ENCODE measurements around the gene LRPAP1.

DNA sequence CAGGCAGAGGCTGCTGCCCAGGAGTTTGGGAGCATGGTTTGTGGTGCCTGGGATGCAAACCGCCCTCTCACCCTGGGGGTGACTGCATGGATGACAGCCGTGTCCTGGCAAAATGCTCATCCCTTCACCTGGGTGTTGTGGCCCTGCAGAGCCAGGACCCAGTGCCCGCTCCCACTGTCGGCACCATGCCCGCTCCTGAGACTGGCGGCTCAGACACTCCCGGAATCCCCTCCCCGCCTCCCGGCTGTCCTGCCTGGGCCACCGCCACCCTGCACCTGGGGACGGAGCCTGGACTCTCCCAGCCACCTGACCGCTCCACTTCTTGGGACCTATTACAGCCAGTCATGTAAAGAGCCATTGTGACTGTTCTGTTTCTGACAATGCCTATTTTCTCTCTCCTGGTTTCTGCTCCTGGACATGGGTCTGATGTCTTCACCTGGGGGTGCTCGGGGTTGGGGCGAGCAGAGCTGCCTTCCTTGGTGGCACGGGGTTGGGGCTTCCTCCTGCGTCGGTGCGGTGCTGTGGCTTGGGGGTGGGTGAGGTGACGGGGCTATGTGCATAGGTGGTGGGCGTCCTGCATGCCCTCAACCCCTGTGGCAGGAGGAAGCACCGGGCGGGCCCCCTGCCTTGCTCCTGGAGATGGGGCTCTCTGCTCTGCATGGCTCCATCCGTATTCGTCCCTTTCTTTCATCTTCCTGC lies 30.9 kb downstream of the LRPAP1 start:
- TF ChIP-seq, protein P1, sequence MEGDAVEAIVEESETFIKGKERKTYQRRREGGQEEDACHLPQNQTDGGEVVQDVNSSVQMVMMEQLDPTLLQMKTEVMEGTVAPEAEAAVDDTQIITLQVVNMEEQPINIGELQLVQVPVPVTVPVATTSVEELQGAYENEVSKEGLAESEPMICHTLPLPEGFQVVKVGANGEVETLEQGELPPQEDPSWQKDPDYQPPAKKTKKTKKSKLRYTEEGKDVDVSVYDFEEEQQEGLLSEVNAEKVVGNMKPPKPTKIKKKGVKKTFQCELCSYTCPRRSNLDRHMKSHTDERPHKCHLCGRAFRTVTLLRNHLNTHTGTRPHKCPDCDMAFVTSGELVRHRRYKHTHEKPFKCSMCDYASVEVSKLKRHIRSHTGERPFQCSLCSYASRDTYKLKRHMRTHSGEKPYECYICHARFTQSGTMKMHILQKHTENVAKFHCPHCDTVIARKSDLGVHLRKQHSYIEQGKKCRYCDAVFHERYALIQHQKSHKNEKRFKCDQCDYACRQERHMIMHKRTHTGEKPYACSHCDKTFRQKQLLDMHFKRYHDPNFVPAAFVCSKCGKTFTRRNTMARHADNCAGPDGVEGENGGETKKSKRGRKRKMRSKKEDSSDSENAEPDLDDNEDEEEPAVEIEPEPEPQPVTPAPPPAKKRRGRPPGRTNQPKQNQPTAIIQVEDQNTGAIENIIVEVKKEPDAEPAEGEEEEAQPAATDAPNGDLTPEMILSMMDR (IDR thresholded peaks at IDR 0.05), result no peak
- TF ChIP-seq RFX5 (IDR thresholded peaks at IDR 0.05; ENCODE audit: low read length), result no peak
- no peak for TF ChIP-seq YY1 (IDR thresholded peaks at IDR 0.05; ENCODE audit: low read depth)
- no peak for TF ChIP-seq SMC3 (IDR thresholded peaks at IDR 0.05; ENCODE audit: low read depth, low read length)
- no peak for TF ChIP-seq EP300 (IDR thresholded peaks at IDR 0.05; ENCODE audit: borderline replicate concordance in 1 of 2, low read depth in 1 of 2, low read length in 1 of 2)
- no peak for TF ChIP-seq POLR2AphosphoS5 (IDR thresholded peaks at IDR 0.05; ENCODE audit: low read depth, low read length)
- TF ChIP-seq NRF1 (IDR thresholded peaks at IDR 0.05; ENCODE audit: low read depth, low read length), result no peak
- no peak for TF ChIP-seq TAF1 (IDR thresholded peaks at IDR 0.05; ENCODE audit: borderline replicate concordance, low read depth, low read length)
- TF ChIP-seq JUND (IDR thresholded peaks at IDR 0.05), result no peak
- no peak for TF ChIP-seq RAD21 (IDR thresholded peaks at IDR 0.05; ENCODE audit: low read length)
- TF ChIP-seq SIN3A (IDR thresholded peaks at IDR 0.05; ENCODE audit: borderline replicate concordance, low read depth, low read length), result no peak
- TF ChIP-seq, protein P2, sequence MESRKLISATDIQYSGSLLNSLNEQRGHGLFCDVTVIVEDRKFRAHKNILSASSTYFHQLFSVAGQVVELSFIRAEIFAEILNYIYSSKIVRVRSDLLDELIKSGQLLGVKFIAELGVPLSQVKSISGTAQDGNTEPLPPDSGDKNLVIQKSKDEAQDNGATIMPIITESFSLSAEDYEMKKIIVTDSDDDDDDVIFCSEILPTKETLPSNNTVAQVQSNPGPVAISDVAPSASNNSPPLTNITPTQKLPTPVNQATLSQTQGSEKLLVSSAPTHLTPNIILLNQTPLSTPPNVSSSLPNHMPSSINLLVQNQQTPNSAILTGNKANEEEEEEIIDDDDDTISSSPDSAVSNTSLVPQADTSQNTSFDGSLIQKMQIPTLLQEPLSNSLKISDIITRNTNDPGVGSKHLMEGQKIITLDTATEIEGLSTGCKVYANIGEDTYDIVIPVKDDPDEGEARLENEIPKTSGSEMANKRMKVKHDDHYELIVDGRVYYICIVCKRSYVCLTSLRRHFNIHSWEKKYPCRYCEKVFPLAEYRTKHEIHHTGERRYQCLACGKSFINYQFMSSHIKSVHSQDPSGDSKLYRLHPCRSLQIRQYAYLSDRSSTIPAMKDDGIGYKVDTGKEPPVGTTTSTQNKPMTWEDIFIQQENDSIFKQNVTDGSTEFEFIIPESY (IDR thresholded peaks at IDR 0.05; ENCODE audit: borderline replicate concordance, low read depth), result no peak

Data from SK-N-SH (cell line).